Loucy (cell line): ENCODE results near the gene UCK2.

Experiments
- H2AFZ ChIP-seq: fragments of 200-600 bp; sonication (generic); 2 replicates; pipeline ENCODE4 v1.6.0; 2016; ENCODE audit warnings: antibody characterized with exemption, mild to moderate bottlenecking, low read length, moderate library complexity
- H3F3A ChIP-seq: fragments of 200-600 bp; 2 replicates; pipeline ENCODE4 v1.6.0; 2016; ENCODE audit warnings: antibody characterized with exemption, low read depth, mild to moderate bottlenecking
- H3K27me3 ChIP-seq: fragments of 200-600 bp; sonication (generic); 2 replicates; pipeline ENCODE4 v1.6.1; 2014; ENCODE audit warnings: low read length, mild to moderate bottlenecking; ENCODE audit not compliant: insufficient read depth, poor library complexity, severe bottlenecking
- H3K36me3 ChIP-seq: fragments of 200-600 bp; sonication (generic); 2 replicates; pipeline ENCODE4 v1.6.1; 2016; ENCODE audit warnings: low read length; ENCODE audit not compliant: insufficient read depth
- H3K4me1 ChIP-seq: fragments of 200-600 bp; sonication (generic); 2 replicates; pipeline ENCODE4 v1.5.1; 2014; ENCODE audit warnings: low read length, mild to moderate bottlenecking; ENCODE audit not compliant: insufficient read depth, poor library complexity, severe bottlenecking
- H3K4me2 ChIP-seq: fragments of 200-600 bp; sonication (generic); 2 replicates; pipeline ENCODE4 v1.6.0; 2014; ENCODE audit warnings: antibody characterized with exemption, low read length, low read depth, mild to moderate bottlenecking; ENCODE audit not compliant: poor library complexity, severe bottlenecking
- H3K4me3 ChIP-seq: fragments of 200-600 bp; sonication (generic); 2 replicates; pipeline ENCODE4 v1.5.1; 2014; ENCODE audit warnings: low read length, mild to moderate bottlenecking, mixed read lengths; ENCODE audit not compliant: poor library complexity, severe bottlenecking
- H3K79me2 ChIP-seq: fragments of 200-600 bp; sonication (generic); 2 replicates; pipeline ENCODE4 v1.6.1; 2014; ENCODE audit warnings: low read length; ENCODE audit not compliant: insufficient read depth
- H3K9ac ChIP-seq: fragments of 200-600 bp; sonication (generic); 2 replicates; pipeline ENCODE4 v1.6.0; 2014; ENCODE audit warnings: mild to moderate bottlenecking, low read depth, low read length, moderate library complexity; ENCODE audit not compliant: poor library complexity, severe bottlenecking
- H3K9me2 ChIP-seq: fragments of 200-600 bp; sonication (generic); replicated peaks from 2 replicates; pipeline ENCODE4 v1.6.1; 2016; ENCODE audit warnings: low read depth, low read length, mixed read lengths
- H3K9me3 ChIP-seq: fragments of 200-600 bp; sonication (generic); 2 replicates; pipeline ENCODE4 v1.6.1; 2014; ENCODE audit warnings: mild to moderate bottlenecking, antibody characterized with exemption, low read length, low read depth; ENCODE audit not compliant: insufficient read depth
- H4K20me1 ChIP-seq: fragments of 200-600 bp; sonication (generic); 2 replicates; pipeline ENCODE4 v1.6.0; 2014; ENCODE audit warnings: antibody characterized with exemption, low read length, mild to moderate bottlenecking; ENCODE audit not compliant: insufficient read depth, poor library complexity, severe bottlenecking
- CTCF ChIP-seq: fragments of 200-600 bp; sonication (generic); conservative IDR thresholded peaks from 2 replicates; pipeline ENCODE4 v1.5.1; 2014; ENCODE audit warnings: mild to moderate bottlenecking, antibody characterized with exemption, low read length
- EZH2phosphoT487 ChIP-seq: fragments of 200-600 bp; IDR thresholded peaks from 2 replicates; pipeline ENCODE4 v1.6.1; 2018; ENCODE audit warnings: antibody characterized with exemption, mild to moderate bottlenecking, moderate library complexity, borderline replicate concordance

UCK2 gene

GRCh38 chr1:165890684-165891083 is 63.3 kb downstream of the UCK2 start:
- Histone ChIP-seq H3K9ac (no peak overlapping the region), H3K27me3 (no peaks in the 10 kb centered on the region), H3K9me2 (no peaks in the 10 kb centered on the region), H3K9me3 (no peaks in the 10 kb centered on the region), H3F3A (no peaks in the 10 kb centered on the region), H3K36me3 (peaks cover 60% of the 10 kb centered on the region), H3K79me2 (peaks cover 61% of the 10 kb centered on the region), H4K20me1 (peaks cover 50% of the 10 kb centered on the region), H2AFZ (no peak overlapping the region), H3K4me1 (peaks cover 12% of the 10 kb centered on the region), H3K4me3 (no peak overlapping the region), H3K4me2 (no peak overlapping the region)
- TF ChIP-seq EZH2phosphoT487 (no peak), CTCF (no peak)

GRCh38 chr1:165891111-165891860 is 63.9 kb downstream of the UCK2 start:
- H3K79me2 ChIP-seq, result peaks cover 61% of the 10 kb centered on the region
- peaks cover 44% of the 10 kb centered on the region for H4K20me1 ChIP-seq
- H3K4me3 ChIP-seq, result no peak overlapping the region

GRCh38 chr1:165892935-165893334 is 65.5 kb downstream of the UCK2 start:
- TF ChIP-seq EZH2phosphoT487 (no peak), CTCF (no peak)
- Histone ChIP-seq H3K4me2 (no peak overlapping the region), H3K27me3 (no peaks in the 10 kb centered on the region), H3K4me3 (no peak overlapping the region), H3K4me1 (no peaks in the 10 kb centered on the region), H2AFZ (no peak overlapping the region), H3K9me2 (no peaks in the 10 kb centered on the region), H3K9me3 (no peaks in the 10 kb centered on the region), H3K9ac (no peak overlapping the region), H4K20me1 (peaks cover 28% of the 10 kb centered on the region), H3F3A (no peaks in the 10 kb centered on the region), H3K79me2 (peaks cover 50% of the 10 kb centered on the region), H3K36me3 (peaks cover 83% of the 10 kb centered on the region)

More at GRCh38 chr1:165891111-165891860, 63.9 kb downstream of the UCK2 start:
- TF ChIP-seq CTCF, result no peak
- no peak for TF ChIP-seq EZH2phosphoT487
- no peaks in the 10 kb centered on the region for H3K9me2 ChIP-seq
- peaks cover 66% of the 10 kb centered on the region for H3K36me3 ChIP-seq
- H3F3A ChIP-seq, result no peaks in the 10 kb centered on the region
- no peak overlapping the region for H2AFZ ChIP-seq
- H3K27me3 ChIP-seq, result no peaks in the 10 kb centered on the region
- H3K9me3 ChIP-seq, result no peaks in the 10 kb centered on the region
- no peak overlapping the region for H3K4me2 ChIP-seq
- H3K9ac ChIP-seq, result no peak overlapping the region
- H3K4me1 ChIP-seq, result peaks cover 11% of the 10 kb centered on the region
